Lower leg skin (tissue), 3 donors: Measurements from ENCODE around the gene NLRP13.

Experiments
- CTCF ChIP-seq, 3 donors: fragments of 450-650 bp; IDR thresholded peaks; one replicate each; pipeline ENCODE4 v1.5.1; 2016; ENCODE audit warnings: antibody characterized with exemption in 3 of 3, mild to moderate bottlenecking in 3 of 3, moderate library complexity in 2 of 3
- POLR2A ChIP-seq, 2 donors: fragments of 450-650 bp; IDR thresholded peaks; one replicate each; pipeline ENCODE4 v1.6.1; 2016 to 2017; ENCODE audit warnings: antibody characterized with exemption in 2 of 2, mild to moderate bottlenecking in 1 of 2, moderate library complexity in 1 of 2

- TF ChIP-seq POLR2A (IDR thresholded peaks at IDR 0.05) (no peak), CTCF (IDR thresholded peaks at IDR 0.05) (no peak)
These were observed 4.1 kb downstream of the NLRP13 start for GRCh38 chr19:55927991-55928390.
